HepG2 (cell line): ENCODE measurements around the gene OR51F1. TPM values are rescaled to one million over a fixed set of nuclear protein-coding genes. Genes with fewer than 3 reads are reported as not detected.

Source experiments
- ATAC-seq: fragments of 200-7000 bp; cut with Tn5 transposase; 3 replicates; pipeline ENCODE4 v1.9.1; 2020; ENCODE audit warnings: mild to moderate bottlenecking, moderate library complexity
- BruUV-seq: library from RNA; stranded (reverse); fragments of 400-500 nt; replicated peaks from 2 replicates; lab custom pipeline; 2021; lab: Mats Ljungman, UMichigan
- CTCF ChIA-PET: fragments of 300-600 bp; formaldehyde crosslinking; extraction: SDS; loops from one replicate; lab custom pipeline; 2021; ENCODE audit warnings: low total read pairs, inconsistent platforms, low intra/inter-chr PET ratio; lab: Yijun Ruan, JAX
- POLR2A ChIA-PET: fragments of 350-600 bp; sonication (Branson Sonifier 250); formaldehyde crosslinking; loops from one replicate; lab custom pipeline; 2020; ENCODE audit warnings: antibody characterized with exemption, inconsistent platforms; lab: Yijun Ruan, JAX
- DNase-seq: peaks from one replicate; pipeline ENCODE4 v3.0.0-alpha.2; 2015; ENCODE audit warnings: low spot score
- FAIRE-seq: peaks from 3 replicates; lab custom pipeline; 2011; peaks lifted over from hg19 to GRCh38; lab: Jason Lieb, UNC
- H2AFZ ChIP-seq: one replicate; pipeline ENCODE4 v1.6.1; 2011; ENCODE audit warnings: low read length, inconsistent platforms
- H3K27ac ChIP-seq: fragments of 300-600 bp; 3 replicates; pipeline ENCODE4 v1.8.0; 2011; ENCODE audit warnings: mixed run types, mild to moderate bottlenecking, mixed read lengths, low read length, inconsistent platforms; ENCODE audit not compliant: insufficient read depth; ENCODE audit errors: extremely low read length
- H3K27me3 ChIP-seq, 2 experiments: fragments of 200-600 bp in 1 of 2; 2 replicates in 1 of 2; 3 replicates in 1 of 2; pipeline versions ENCODE4 v1.6.0 to v1.8.0; 2011; ENCODE audit warnings: low read length in 2 of 2, mild to moderate bottlenecking in 2 of 2, moderate library complexity in 2 of 2, inconsistent platforms in 1 of 2; ENCODE audit not compliant: insufficient read depth in 2 of 2, control insufficient read depth in 1 of 2
- H3K36me3 ChIP-seq, 2 experiments: fragments of 200-600 bp in 1 of 2; replicated peaks in 1 of 2; 2 replicates in 1 of 2; 3 replicates in 1 of 2; pipeline versions ENCODE4 v1.5.1 to v1.8.0; 2011; ENCODE audit warnings: low read length in 2 of 2, inconsistent platforms in 1 of 2; ENCODE audit not compliant: insufficient read depth in 2 of 2, control insufficient read depth in 1 of 2
- H3K4me1 ChIP-seq: 2 replicates; pipeline ENCODE4 v1.5.1; 2012; ENCODE audit warnings: low read length, inconsistent platforms; ENCODE audit not compliant: insufficient read depth
- H3K4me2 ChIP-seq: 2 replicates; pipeline ENCODE4 v1.6.0; 2011; ENCODE audit warnings: low read depth, low read length, inconsistent platforms
- H3K4me3 ChIP-seq, 3 experiments: fragments of 200-600 bp in 1 of 3; sonication (generic), shearing (Covaris generic) in 1 of 3; replicated peaks in 1 of 3; 2 replicates each; pipeline ENCODE4 v1.5.1; 2011 to 2016; ENCODE audit warnings: low read length in 3 of 3, inconsistent platforms in 2 of 3, low read depth in 2 of 3, mild to moderate bottlenecking in 2 of 3, control low read depth in 1 of 3, mixed read lengths in 1 of 3; ENCODE audit not compliant: insufficient read depth in 1 of 3
- H3K79me2 ChIP-seq: one replicate; pipeline ENCODE4 v1.6.1; 2011; ENCODE audit warnings: low read length, inconsistent platforms; ENCODE audit not compliant: insufficient read depth
- H3K9ac ChIP-seq: 2 replicates; pipeline ENCODE4 v1.6.0; 2011; ENCODE audit warnings: mild to moderate bottlenecking, low read depth, low read length, inconsistent platforms; ENCODE audit not compliant: insufficient read depth
- H3K9me3 ChIP-seq: 2 replicates; pipeline ENCODE4 v1.5.1; 2012; ENCODE audit warnings: mild to moderate bottlenecking, low read length
- H4K20me1 ChIP-seq: 2 replicates; pipeline ENCODE4 v1.6.0; 2011; ENCODE audit warnings: inconsistent platforms, mild to moderate bottlenecking, low read length, moderate library complexity; ENCODE audit not compliant: insufficient read depth
- FIP1L1 ChIP-seq: fragments of 200-400 bp; formaldehyde crosslinking; IDR thresholded peaks from 2 replicates; pipeline ENCODE4 v1.6.1; 2018; ENCODE audit warnings: low read depth, mild to moderate bottlenecking, low read length, moderate library complexity, borderline replicate concordance; ENCODE audit not compliant: insufficient read depth
- GPBP1L1 ChIP-seq: sonication (generic); formaldehyde crosslinking; IDR thresholded peaks from 2 replicates; pipeline ENCODE4 v1.5.0; 2020; ENCODE audit warnings: mild to moderate bottlenecking, missing genetic modification reagents
- HIC2 ChIP-seq: sonication (generic); formaldehyde crosslinking; IDR thresholded peaks from 2 replicates; pipeline ENCODE4 v1.9.0; 2022; ENCODE audit warnings: low read depth, missing genetic modification reagents
- HOXA9 ChIP-seq: sonication (generic); formaldehyde crosslinking; IDR thresholded peaks from 2 replicates; pipeline ENCODE4 v1.8.1; 2022; ENCODE audit warnings: missing genetic modification reagents, mild to moderate bottlenecking, moderate library complexity, borderline replicate concordance
- IKZF5 ChIP-seq: IDR thresholded peaks from 2 replicates; pipeline ENCODE4 v1.6.1; 2018; ENCODE audit warnings: missing genetic modification reagents, mild to moderate bottlenecking, missing compliant biosample characterization
- KDM4B ChIP-seq: sonication (generic); formaldehyde crosslinking; IDR thresholded peaks from 2 replicates; pipeline ENCODE4 v1.4.0; 2020; ENCODE audit warnings: missing genetic modification reagents
- MZF1 ChIP-seq: sonication (generic); formaldehyde crosslinking; IDR thresholded peaks from 2 replicates; pipeline ENCODE4 v1.8.1; 2023; ENCODE audit warnings: mild to moderate bottlenecking, missing genetic modification reagents, borderline replicate concordance
- PPARG ChIP-seq: conservative IDR thresholded peaks from 2 replicates; pipeline ENCODE4 v1.6.1; 2016; ENCODE audit warnings: missing biosample characterization, missing genetic modification reagents
- PRDM15 ChIP-seq: sonication (generic); formaldehyde crosslinking; IDR thresholded peaks from 2 replicates; pipeline ENCODE4 v1.4.0; 2020; ENCODE audit warnings: missing genetic modification reagents
- SP2 ChIP-seq: sonication (generic); formaldehyde crosslinking; IDR thresholded peaks from 2 replicates; pipeline ENCODE4 v1.5.1; 2020; ENCODE audit warnings: mild to moderate bottlenecking, missing genetic modification reagents
- ZBTB8A ChIP-seq: sonication (generic); formaldehyde crosslinking; IDR thresholded peaks from 2 replicates; pipeline ENCODE4 v1.4.0; 2020; ENCODE audit warnings: mild to moderate bottlenecking, low read depth, missing genetic modification reagents, borderline replicate concordance
- ZNF672 ChIP-seq: sonication (generic); formaldehyde crosslinking; IDR thresholded peaks from 2 replicates; pipeline ENCODE4 v1.8.1; 2022; ENCODE audit warnings: missing genetic modification reagents
- ZNF790 ChIP-seq: sonication (generic); formaldehyde crosslinking; IDR thresholded peaks from 2 replicates; pipeline ENCODE4 v1.8.0; 2022; ENCODE audit warnings: missing genetic modification reagents, mild to moderate bottlenecking, borderline replicate concordance
- ZNF841 ChIP-seq: sonication (generic); formaldehyde crosslinking; IDR thresholded peaks from 2 replicates; pipeline ENCODE4 v1.8.1; 2023; ENCODE audit warnings: missing genetic modification reagents, borderline replicate concordance
- WGBS: methylation state at CpG from one replicate; pipeline ENCODE4 v1.1.6; 2017; ENCODE audit warnings: low lambda C conversion rate; 5-methylcytosine and 5-hydroxymethylcytosine counted together
- in situ Hi-C: cut with HindIII; loops from 2 replicates; pipeline ENCODE4 v1.10.0; 2017; ENCODE audit warnings: low pct_unique_long_range_greater_than_20kb; ENCODE audit not compliant: extremely low pct_ligation_motif_present
- intact Hi-C: fragments of 100-400 bp; cut with micrococcal nuclease; formaldehyde crosslinking; loops from one replicate; pipeline ENCODE4 v1.10.0; 2022; ENCODE audit not compliant: unreplicated experiment
- polyA plus RNA-seq, 8 experiments: library from polyadenylated mRNA; depleted of rRNA in 3 of 8; stranded (reverse) in 7 of 8; unstranded in 1 of 8; fragments of >200 nt; fragmentation: Illumina TruSeq in 4 of 8; extraction: Trizol in 4 of 8; gene quantifications; 2 replicates each; pipeline versions ENCODE4 v1.2.1 to v1.2.3, GENCODE V29; 2011 to 2016; ENCODE audit warnings: low read depth in 4 of 8, missing spikeins in 1 of 8, mixed read lengths in 1 of 8; ENCODE audit not compliant: insufficient read depth in 1 of 8
- total RNA-seq, 5 experiments: library from RNA; depleted of rRNA; stranded (reverse); fragments of >200 nt; fragmentation: Illumina TruSeq; extraction: Trizol; gene quantifications; 2 replicates each; pipeline ENCODE4 v1.2.3, GENCODE V29; 2016; ENCODE audit warnings: low read depth in 1 of 5

OR51F1 gene
- total and polyA plus RNA-seq, 2 of the 13 experiments (the other 11 are each of a cell fraction or from before 2014, with no cell fraction given) = not detected

DNA sequence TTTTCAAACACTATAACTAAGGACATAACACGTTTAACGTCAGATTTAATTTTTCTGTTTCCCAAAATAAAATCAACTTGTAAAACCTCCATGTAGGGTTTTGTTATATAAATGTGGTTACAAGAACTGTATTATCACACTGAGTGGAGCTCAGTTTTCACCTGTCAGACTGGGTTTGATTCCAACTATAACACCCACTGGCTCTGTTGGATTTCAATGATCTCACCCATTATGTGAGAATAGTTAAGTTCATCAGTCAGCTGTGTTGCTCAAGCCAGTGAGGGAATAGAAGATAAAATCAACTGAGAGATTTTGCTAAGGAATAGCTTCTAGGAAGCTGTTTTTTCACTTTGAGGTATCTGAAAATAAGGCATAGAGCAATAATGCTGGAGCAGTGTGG lies 39.5 kb upstream of the OR51F1 start (continued):
- TF ChIP-seq SP2 (CRISPR knock-in tag) (no peak), IKZF5 (CRISPR knock-in tag) (no peak), ZNF672 (CRISPR knock-in tag) (no peak)

DNA sequence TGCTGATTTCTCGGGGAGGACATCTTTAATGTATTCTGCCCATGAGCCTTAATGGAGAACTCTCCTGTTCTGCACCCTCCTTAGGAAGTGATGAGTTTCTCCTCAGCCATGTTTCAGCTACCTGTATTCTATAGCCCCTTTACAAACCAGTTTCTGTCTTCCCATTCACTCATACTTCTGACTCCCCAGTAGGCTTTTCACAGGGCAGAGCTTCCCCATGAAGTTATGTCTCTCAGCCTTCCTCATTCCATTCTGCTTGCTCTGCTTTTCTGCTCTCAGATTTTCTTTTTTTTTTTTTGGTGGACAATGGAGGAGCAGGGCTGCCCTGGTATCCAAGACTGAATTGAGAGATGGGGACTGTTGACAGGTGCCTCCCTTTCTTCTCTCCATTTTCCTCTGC lies 38.7 kb upstream of the OR51F1 start:
- H3K27ac ChIP-seq = no peak overlapping the region
- FAIRE-seq (no peak), DNase-seq (no peak), ATAC-seq (no peak)
- in situ Hi-C loops = no loop called here
- H3K9me3 ChIP-seq = no peaks in the 10 kb centered on the region
- WGBS = 0% methylated on average over 1 of the region's 1 CpG
- no peaks in the 10 kb centered on the region for H4K20me1 ChIP-seq
- ChIA-PET POLR2A (no interaction called here), CTCF (no interaction called here)
- no peaks in the 10 kb centered on the region for H3K36me3 ChIP-seq
- no peak overlapping the region for H2AFZ ChIP-seq
- no peaks in the 10 kb centered on the region for H3K4me1 ChIP-seq
- H3K79me2 ChIP-seq = no peaks in the 10 kb centered on the region
- intact Hi-C loops = no loop called here
- no TSS peak for BruUV-seq
- peaks cover 0 to 6% of the 10 kb centered on the region in 2 experiments; a peak in 1 of 5 replicates for H3K27me3 ChIP-seq
- no peak overlapping the region for H3K4me3 ChIP-seq
- H3K4me2 ChIP-seq = no peak overlapping the region
- H3K9ac ChIP-seq = no peak overlapping the region
- TF ChIP-seq HIC2 (no peak), PRDM15 (CRISPR knock-in tag) (no peak), ZNF841 (CRISPR knock-in tag) (no peak), HOXA9 (CRISPR knock-in tag) (no peak), ZBTB8A (CRISPR knock-in tag) (no peak), MZF1 (CRISPR knock-in tag) (no peak), KDM4B (no peak), ZNF790 (no peak), GPBP1L1 (CRISPR knock-in tag) (no peak), FIP1L1 (no peak), PPARG (no peak)
